Hepatocyte (in vitro differentiated cells): Measurements from ENCODE around the gene MIEF2. TPM values are rescaled to one million over a fixed set of nuclear protein-coding genes. Genes with fewer than 3 reads are reported as not detected.

Source experiments
- DNase-seq: peaks from one replicate; pipeline ENCODE4 v3.0.0-alpha.2; 2016; ENCODE audit warnings: low spot score
- H2AFZ ChIP-seq: fragments of 200-600 bp; sonication (generic); 2 replicates; pipeline ENCODE4 v1.6.0; 2016; ENCODE audit warnings: antibody characterized with exemption, mild to moderate bottlenecking
- H3K27ac ChIP-seq: fragments of 200-600 bp; sonication (generic); 2 replicates; pipeline ENCODE4 v1.5.1; 2016; ENCODE audit warnings: mild to moderate bottlenecking
- H3K27me3 ChIP-seq: fragments of 200-600 bp; sonication (generic); 2 replicates; pipeline ENCODE4 v1.6.1; 2016
- H3K36me3 ChIP-seq: fragments of 200-600 bp; sonication (generic); replicated peaks from 2 replicates; pipeline ENCODE4 v1.5.1; 2016; ENCODE audit warnings: low read depth; ENCODE audit not compliant: insufficient read depth
- H3K4me1 ChIP-seq: fragments of 200-600 bp; sonication (generic); 2 replicates; pipeline ENCODE4 v1.5.1; 2016; ENCODE audit warnings: mild to moderate bottlenecking, moderate library complexity; ENCODE audit not compliant: insufficient read depth
- H3K4me2 ChIP-seq: fragments of 200-600 bp; sonication (generic); 2 replicates; pipeline ENCODE4 v1.6.0; 2016
- H3K4me3 ChIP-seq: fragments of 200-600 bp; sonication (generic); 2 replicates; pipeline ENCODE4 v1.5.1; 2016; ENCODE audit warnings: mild to moderate bottlenecking
- H3K79me2 ChIP-seq: fragments of 200-600 bp; sonication (generic); 2 replicates; pipeline ENCODE4 v1.6.0; 2017; ENCODE audit warnings: mild to moderate bottlenecking
- H3K9me2 ChIP-seq: fragments of 200-600 bp; sonication (generic); replicated peaks from 2 replicates; pipeline ENCODE4 v1.6.0; 2017; ENCODE audit warnings: mild to moderate bottlenecking; ENCODE audit not compliant: insufficient read depth
- H3K9me3 ChIP-seq: fragments of 200-600 bp; sonication (generic); 2 replicates; pipeline ENCODE4 v1.5.1; 2016; ENCODE audit warnings: low read depth, mild to moderate bottlenecking
- H4K20me1 ChIP-seq: fragments of 200-600 bp; sonication (generic); 2 replicates; pipeline ENCODE4 v1.6.0; 2016; ENCODE audit warnings: mild to moderate bottlenecking; ENCODE audit not compliant: insufficient read depth, poor library complexity, severe bottlenecking
- EZH2 ChIP-seq: fragments of 200-600 bp; sonication (generic); IDR thresholded peaks from 2 replicates; pipeline ENCODE4 v1.6.1; 2016; ENCODE audit warnings: antibody characterized with exemption, mild to moderate bottlenecking, borderline replicate concordance
- EZH2phosphoT487 ChIP-seq: fragments of 200-600 bp; sonication (generic); IDR thresholded peaks from one replicate; pipeline ENCODE4 v1.6.1; 2018; ENCODE audit warnings: antibody characterized with exemption, mild to moderate bottlenecking, low read depth, moderate library complexity; ENCODE audit not compliant: unreplicated experiment, severe bottlenecking
- WGBS: methylation state at CpG from one replicate; pipeline ENCODE4 v1.1.6; 2016; ENCODE audit warnings: low lambda C conversion rate; ENCODE audit errors: missing lambda C conversion rate; 5-methylcytosine and 5-hydroxymethylcytosine counted together
- polyA plus RNA-seq: library from polyadenylated mRNA; unstranded; fragments of >200 nt; fragmentation: Nextera tagmentation; extraction: Ambion mirVana; gene quantifications from 2 replicates; pipeline ENCODE4 v1.2.1, GENCODE V29; 2016
- total RNA-seq: library from RNA; depleted of rRNA; stranded (reverse); fragments of >200 nt; gene quantifications from 2 replicates; pipeline ENCODE4 v1.2.3, GENCODE V29; 2014
- TF ChIP-seq, protein P1 (sequence below): fragments of 200-600 bp; sonication (generic); IDR thresholded peaks from 2 replicates; pipeline ENCODE4 v1.5.1; 2016; ENCODE audit warnings: antibody characterized with exemption, mild to moderate bottlenecking; ENCODE audit not compliant: poor library complexity

The MIEF2 gene
- total and polyA plus RNA-seq, 2 experiments from 2014 or later = 21.0 to 29.3 TPM

DNA sequence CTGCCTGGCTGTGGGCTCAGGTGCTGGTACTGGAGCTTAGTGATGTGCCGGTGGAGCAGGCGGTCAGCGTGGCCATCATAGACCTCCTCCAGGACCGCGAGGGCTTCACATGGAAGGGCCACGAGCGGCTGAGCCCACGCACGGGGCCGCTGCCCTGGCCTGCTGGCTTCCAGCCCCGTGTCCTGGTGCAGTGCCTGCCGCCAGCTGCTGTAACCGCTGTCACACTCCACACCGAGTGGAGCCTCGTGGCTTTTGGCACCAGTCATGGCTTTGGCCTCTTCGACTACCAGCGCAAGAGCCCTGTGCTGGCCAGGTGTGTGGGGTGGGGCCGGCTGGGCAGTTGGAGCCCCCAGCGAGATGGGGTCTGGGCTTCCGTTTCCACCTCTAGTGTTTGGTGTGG lies 23.0 kb upstream of the MIEF2 start:
- Histone ChIP-seq H3K79me2 (no peaks in the 10 kb centered on the region), H3K36me3 (no peaks in the 10 kb centered on the region), H3K9me2 (no peaks in the 10 kb centered on the region), H3K4me2 (no peak overlapping the region), H3K27ac (no peak overlapping the region), H3K4me3 (no peak overlapping the region), H3K27me3 (no peaks in the 10 kb centered on the region), H3K9me3 (no peaks in the 10 kb centered on the region), H4K20me1 (no peaks in the 10 kb centered on the region), H3K4me1 (no peaks in the 10 kb centered on the region), H2AFZ (no peak overlapping the region)
- DNase-seq = no peak
- WGBS = 98% methylated on average over 19 of the region's 20 CpGs
- TF ChIP-seq, protein P1, sequence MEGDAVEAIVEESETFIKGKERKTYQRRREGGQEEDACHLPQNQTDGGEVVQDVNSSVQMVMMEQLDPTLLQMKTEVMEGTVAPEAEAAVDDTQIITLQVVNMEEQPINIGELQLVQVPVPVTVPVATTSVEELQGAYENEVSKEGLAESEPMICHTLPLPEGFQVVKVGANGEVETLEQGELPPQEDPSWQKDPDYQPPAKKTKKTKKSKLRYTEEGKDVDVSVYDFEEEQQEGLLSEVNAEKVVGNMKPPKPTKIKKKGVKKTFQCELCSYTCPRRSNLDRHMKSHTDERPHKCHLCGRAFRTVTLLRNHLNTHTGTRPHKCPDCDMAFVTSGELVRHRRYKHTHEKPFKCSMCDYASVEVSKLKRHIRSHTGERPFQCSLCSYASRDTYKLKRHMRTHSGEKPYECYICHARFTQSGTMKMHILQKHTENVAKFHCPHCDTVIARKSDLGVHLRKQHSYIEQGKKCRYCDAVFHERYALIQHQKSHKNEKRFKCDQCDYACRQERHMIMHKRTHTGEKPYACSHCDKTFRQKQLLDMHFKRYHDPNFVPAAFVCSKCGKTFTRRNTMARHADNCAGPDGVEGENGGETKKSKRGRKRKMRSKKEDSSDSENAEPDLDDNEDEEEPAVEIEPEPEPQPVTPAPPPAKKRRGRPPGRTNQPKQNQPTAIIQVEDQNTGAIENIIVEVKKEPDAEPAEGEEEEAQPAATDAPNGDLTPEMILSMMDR = no peak
- no peak for TF ChIP-seq EZH2phosphoT487

GRCh38 chr17:18238299-18238698 lies 22.2 kb upstream of the MIEF2 start:
- WGBS = 96% methylated on average over 18 of the region's 18 CpGs
- H3K36me3 ChIP-seq = no peaks in the 10 kb centered on the region
- no peaks in the 10 kb centered on the region for H3K9me2 ChIP-seq
- no peaks in the 10 kb centered on the region for H3K9me3 ChIP-seq
- no peak overlapping the region for H3K4me3 ChIP-seq
- H3K4me2 ChIP-seq = no peak overlapping the region
- no peaks in the 10 kb centered on the region for H3K27me3 ChIP-seq
- TF ChIP-seq EZH2phosphoT487 (no peak), EZH2 (no peak)
- no peaks in the 10 kb centered on the region for H4K20me1 ChIP-seq
- H2AFZ ChIP-seq = no peak overlapping the region
- H3K27ac ChIP-seq = no peak overlapping the region
- DNase-seq = no peak
- no peaks in the 10 kb centered on the region for H3K4me1 ChIP-seq
- no peaks in the 10 kb centered on the region for H3K79me2 ChIP-seq

DNA sequence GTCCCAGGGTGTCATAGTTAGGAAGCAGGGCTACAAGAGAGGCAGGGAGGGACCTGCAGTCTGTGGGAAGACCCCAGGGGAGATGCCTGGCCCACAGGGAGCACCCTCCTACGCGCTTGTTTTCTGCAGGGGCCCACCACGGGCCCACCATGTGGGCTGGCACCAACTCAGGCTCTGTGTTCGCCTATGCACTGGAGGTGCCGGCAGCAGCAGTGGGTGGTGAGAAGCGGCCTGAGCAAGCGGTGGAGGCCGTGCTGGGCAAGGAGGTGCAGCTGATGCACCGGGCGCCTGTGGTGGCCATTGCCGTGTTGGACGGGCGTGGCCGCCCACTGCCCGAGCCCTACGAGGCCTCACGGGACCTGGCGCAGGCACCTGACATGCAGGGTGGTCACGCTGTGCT lies 20.0 kb upstream of the MIEF2 start:
- H3K4me3 ChIP-seq = no peak overlapping the region
- no peaks in the 10 kb centered on the region for H3K79me2 ChIP-seq
- no peaks in the 10 kb centered on the region for H3K27me3 ChIP-seq
- no peaks in the 10 kb centered on the region for H3K4me1 ChIP-seq
- no peaks in the 10 kb centered on the region for H3K9me2 ChIP-seq
- no peak overlapping the region for H2AFZ ChIP-seq
- no peak overlapping the region for H3K27ac ChIP-seq
- no peaks in the 10 kb centered on the region for H3K9me3 ChIP-seq
- TF ChIP-seq EZH2phosphoT487 = no peak
- TF ChIP-seq, protein P1 = no peak
- TF ChIP-seq EZH2 = no peak
- DNase-seq = no peak
- H3K36me3 ChIP-seq = no peaks in the 10 kb centered on the region
- H4K20me1 ChIP-seq = no peaks in the 10 kb centered on the region
- no peak overlapping the region for H3K4me2 ChIP-seq
- 95% methylated on average over 19 of the region's 19 CpGs for WGBS

DNA sequence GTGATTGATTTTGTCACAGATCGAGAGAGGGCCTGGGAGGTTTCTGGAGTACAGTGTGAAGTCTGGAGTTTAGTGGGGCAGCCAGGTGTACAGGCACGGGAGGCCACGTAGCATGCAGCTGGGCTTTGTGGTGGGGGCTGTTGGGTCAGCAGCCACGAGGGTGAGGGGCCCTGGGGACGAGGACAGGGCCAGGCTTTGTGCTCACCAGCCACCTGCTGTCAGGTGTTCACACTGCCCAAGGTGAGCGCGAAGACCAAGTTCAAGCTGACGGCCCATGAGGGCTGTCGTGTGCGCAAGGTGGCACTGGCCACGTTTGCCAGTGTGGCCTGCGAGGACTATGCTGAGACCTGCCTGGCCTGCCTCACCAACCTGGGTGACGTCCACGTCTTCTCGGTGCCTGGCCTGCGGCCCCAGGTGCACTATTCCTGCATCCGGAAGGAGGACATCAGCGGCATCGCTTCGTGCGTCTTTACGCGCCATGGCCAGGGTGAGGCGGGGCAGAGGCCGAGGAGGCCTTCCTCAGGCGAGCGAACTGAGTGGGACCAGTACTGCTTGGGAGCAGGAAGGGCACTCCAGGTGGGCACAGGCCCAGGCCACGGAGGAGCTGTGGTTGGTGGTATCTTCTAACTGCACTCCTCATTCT lies 19.1 kb upstream of the MIEF2 start:
- H3K36me3 ChIP-seq = no peaks in the 10 kb centered on the region
- H2AFZ ChIP-seq = no peak overlapping the region
- no peaks in the 10 kb centered on the region for H3K79me2 ChIP-seq
- no peaks in the 10 kb centered on the region for H4K20me1 ChIP-seq
- H3K9me3 ChIP-seq = no peaks in the 10 kb centered on the region
- no peak overlapping the region for H3K4me2 ChIP-seq
- no peak overlapping the region for H3K4me3 ChIP-seq
- TF ChIP-seq EZH2phosphoT487 (no peak), EZH2 (no peak)
- TF ChIP-seq, protein P1 = no peak
- H3K9me2 ChIP-seq = no peaks in the 10 kb centered on the region
- no peak for DNase-seq
- H3K27ac ChIP-seq = no peak overlapping the region
- no peaks in the 10 kb centered on the region for H3K4me1 ChIP-seq
- H3K27me3 ChIP-seq = no peaks in the 10 kb centered on the region
- 91% methylated on average over 28 of the region's 28 CpGs for WGBS
